GM12891 (cell line): ENCODE data around the gene HAPLN2.

Experiments
- POLR2A ChIP-seq: IDR thresholded peaks from 2 replicates; pipeline ENCODE4 v1.6.1; 2011; ENCODE audit warnings: low read depth, low read length, control low read depth
- POLR2AphosphoS5 ChIP-seq: IDR thresholded peaks from 2 replicates; pipeline ENCODE4 v1.6.1; 2011; ENCODE audit warnings: low read depth, low read length, control low read depth
- SPI1 ChIP-seq: IDR thresholded peaks from 2 replicates; pipeline ENCODE4 v1.6.1; 2011; ENCODE audit warnings: low read depth, low read length, control low read depth
- TAF1 ChIP-seq: IDR thresholded peaks from 2 replicates; pipeline ENCODE4 v1.6.1; 2011; ENCODE audit warnings: low read depth, low read length, control low read depth

DNA sequence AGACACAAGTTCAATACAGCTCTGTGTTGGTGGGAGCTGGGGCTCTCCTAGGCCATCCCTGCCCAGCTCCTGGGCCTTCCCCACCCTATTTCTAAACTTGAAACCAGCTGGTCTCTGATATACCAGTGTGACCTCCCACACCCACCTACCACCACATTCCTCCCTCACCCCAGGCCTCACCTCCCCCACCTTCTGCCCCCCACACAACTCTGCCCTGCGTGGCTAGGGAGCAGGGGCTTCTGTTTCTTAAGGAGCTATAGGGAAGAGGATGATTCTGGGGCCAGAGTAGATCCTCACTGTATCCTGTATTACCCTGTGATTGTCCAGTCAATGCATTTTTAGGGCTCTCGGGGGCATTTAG, 41.5 kb downstream of the HAPLN2 start:
- TF ChIP-seq POLR2AphosphoS5, result no peak
- no peak for TF ChIP-seq POLR2A
- TF ChIP-seq TAF1, result no peak
- no peak for TF ChIP-seq SPI1
